AG04450 (cell line): Measurements from ENCODE around the gene OR10H3. TPM values are rescaled to one million over a fixed set of nuclear protein-coding genes. Genes with fewer than 3 reads are reported as not detected.

Experiments
- CTCF ChIA-PET: fragments of 300-600, 350-600 bp; formaldehyde crosslinking; extraction: SDS; loops from one replicate; lab custom pipeline; 2022; ENCODE audit warnings: antibody characterized with exemption, inconsistent platforms; lab: Charles Lee
- POLR2A ChIA-PET: fragments of 350-600 bp; formaldehyde crosslinking; extraction: SDS; loops from one replicate; lab custom pipeline; 2021; ENCODE audit warnings: antibody characterized with exemption, inconsistent platforms; lab: Yijun Ruan, JAX
- DNase-seq: peaks from one replicate; pipeline ENCODE4 v3.0.0-alpha.2; 2011; ENCODE audit warnings: low read depth, low spot score
- H3K27ac ChIP-seq: one replicate; pipeline ENCODE4 v1.5.1; 2012; ENCODE audit warnings: low read depth, low read length, control low read depth
- H3K27me3 ChIP-seq: one replicate; pipeline ENCODE4 v1.6.0; 2012; ENCODE audit warnings: low read length; ENCODE audit not compliant: control insufficient read depth, insufficient read depth
- H3K4me3 ChIP-seq: 2 replicates; pipeline ENCODE4 v1.5.1; 2011; ENCODE audit warnings: mild to moderate bottlenecking, low read depth, low read length, control low read depth
- H3K9me3 ChIP-seq: 2 replicates; pipeline ENCODE4 v1.5.1; 2012; ENCODE audit warnings: low read length; ENCODE audit not compliant: control insufficient read depth, insufficient read depth
- polyA minus RNA-seq: library from RNA; depleted of rRNA, polyadenylated mRNA; stranded (reverse); fragments of >200 nt; gene quantifications from 2 replicates; pipeline ENCODE4 v1.2.3, GENCODE V29; 2011; rRNA and poly(A)+ RNA removed
- polyA plus RNA-seq: library from polyadenylated mRNA; depleted of rRNA; stranded (reverse); fragments of >200 nt; gene quantifications from 2 replicates; pipeline ENCODE4 v1.2.3, GENCODE V29; 2011; rRNA removed
- TF ChIP-seq, protein P1 (sequence below): IDR thresholded peaks from 2 replicates; pipeline ENCODE4 v1.5.1; 2011; ENCODE audit warnings: low read depth, low read length, control low read depth, inconsistent platforms

The OR10H3 gene, protein sequence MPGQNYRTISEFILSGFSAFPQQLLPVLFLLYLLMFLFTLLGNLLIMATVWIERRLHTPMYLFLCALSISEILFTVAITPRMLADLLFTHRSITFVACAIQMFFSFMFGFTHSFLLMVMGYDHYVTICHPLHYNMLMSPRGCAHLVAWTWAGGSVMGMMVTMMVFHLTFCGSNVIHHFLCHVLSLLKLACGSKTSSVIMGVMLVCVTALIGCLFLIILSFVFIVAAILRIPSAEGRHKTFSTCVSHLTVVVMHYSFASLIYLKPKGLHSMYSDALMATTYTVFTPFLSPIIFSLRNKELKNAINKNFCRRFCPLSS
- polyA plus RNA-seq, result not detected in 2 replicates
- polyA minus RNA-seq, result not detected in 2 replicates

DNA sequence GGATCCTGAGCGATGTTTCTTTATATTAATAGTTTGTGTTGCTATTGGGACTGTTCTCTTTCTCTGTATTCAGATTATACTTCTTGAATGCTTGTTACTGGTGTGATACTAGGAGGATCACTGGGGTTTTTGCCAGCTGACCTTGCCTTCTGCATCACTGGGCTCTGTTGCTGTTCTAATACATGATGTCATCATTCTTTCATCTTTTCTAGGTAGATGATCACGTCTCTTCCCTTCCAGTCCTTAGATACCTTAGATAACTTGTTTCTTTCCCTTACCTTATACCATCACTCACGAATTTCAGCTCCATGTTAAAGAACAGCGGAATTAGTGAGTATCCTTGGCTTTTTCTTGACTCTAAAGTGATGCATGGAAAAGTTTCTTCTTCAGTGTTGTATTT lies at the start of gene OR10H3:
Gene OR10H3, plus strand, starts transcription at position 264 of the 400 bp plus-strand sequence. CDS start 3,408 bp downstream, outside the sequence.
- TF ChIP-seq, protein P1, sequence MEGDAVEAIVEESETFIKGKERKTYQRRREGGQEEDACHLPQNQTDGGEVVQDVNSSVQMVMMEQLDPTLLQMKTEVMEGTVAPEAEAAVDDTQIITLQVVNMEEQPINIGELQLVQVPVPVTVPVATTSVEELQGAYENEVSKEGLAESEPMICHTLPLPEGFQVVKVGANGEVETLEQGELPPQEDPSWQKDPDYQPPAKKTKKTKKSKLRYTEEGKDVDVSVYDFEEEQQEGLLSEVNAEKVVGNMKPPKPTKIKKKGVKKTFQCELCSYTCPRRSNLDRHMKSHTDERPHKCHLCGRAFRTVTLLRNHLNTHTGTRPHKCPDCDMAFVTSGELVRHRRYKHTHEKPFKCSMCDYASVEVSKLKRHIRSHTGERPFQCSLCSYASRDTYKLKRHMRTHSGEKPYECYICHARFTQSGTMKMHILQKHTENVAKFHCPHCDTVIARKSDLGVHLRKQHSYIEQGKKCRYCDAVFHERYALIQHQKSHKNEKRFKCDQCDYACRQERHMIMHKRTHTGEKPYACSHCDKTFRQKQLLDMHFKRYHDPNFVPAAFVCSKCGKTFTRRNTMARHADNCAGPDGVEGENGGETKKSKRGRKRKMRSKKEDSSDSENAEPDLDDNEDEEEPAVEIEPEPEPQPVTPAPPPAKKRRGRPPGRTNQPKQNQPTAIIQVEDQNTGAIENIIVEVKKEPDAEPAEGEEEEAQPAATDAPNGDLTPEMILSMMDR, result no peak
- Histone ChIP-seq H3K4me3 (no peak within 1 kb of the TSS), H3K27me3 (no peaks in the 10 kb centered on the region), H3K9me3 (peaks cover 8% of the 10 kb centered on the region; the same call in 1 of the 2 replicates), H3K27ac (no peak within 1 kb of the TSS)
- ChIA-PET CTCF (no interaction called here), POLR2A (no interaction called here)
- no peak for DNase-seq

DNA sequence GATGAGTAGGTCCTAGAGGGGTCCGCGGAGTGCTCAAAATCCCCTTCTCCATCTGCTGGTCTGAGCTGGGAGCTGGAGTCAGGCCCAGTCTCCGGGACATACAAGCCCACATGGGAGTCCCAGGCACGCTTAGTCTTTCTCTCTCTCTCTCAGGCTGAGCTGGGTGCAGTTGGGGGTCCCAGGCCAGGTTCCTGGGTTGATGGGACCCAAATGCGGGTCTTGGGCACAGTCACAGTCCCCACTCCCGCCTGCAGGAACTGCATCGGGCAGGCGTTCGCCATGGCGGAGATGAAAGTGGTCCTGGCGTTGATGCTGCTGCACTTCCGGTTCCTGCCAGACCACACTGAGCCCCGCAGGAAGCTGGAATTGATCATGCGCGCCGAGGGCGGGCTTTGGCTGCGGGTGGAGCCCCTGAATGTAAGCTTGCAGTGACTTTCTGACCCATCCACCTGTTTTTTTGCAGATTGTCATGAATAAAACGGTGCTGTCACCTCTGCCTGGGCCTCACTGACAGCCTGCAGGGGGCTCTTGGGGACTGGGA lies 41.1 kb upstream of the OR10H3 start:
- Histone ChIP-seq H3K27me3 (no peaks in the 10 kb centered on the region), H3K27ac (no peak overlapping the region), H3K9me3 (peaks cover 17% of the 10 kb centered on the region), H3K4me3 (no peak overlapping the region)
- CTCF ChIA-PET, result no interaction called here
- POLR2A ChIA-PET, result no interaction called here
- DNase-seq, result no peak
- TF ChIP-seq, protein P1, result no peak

DNA sequence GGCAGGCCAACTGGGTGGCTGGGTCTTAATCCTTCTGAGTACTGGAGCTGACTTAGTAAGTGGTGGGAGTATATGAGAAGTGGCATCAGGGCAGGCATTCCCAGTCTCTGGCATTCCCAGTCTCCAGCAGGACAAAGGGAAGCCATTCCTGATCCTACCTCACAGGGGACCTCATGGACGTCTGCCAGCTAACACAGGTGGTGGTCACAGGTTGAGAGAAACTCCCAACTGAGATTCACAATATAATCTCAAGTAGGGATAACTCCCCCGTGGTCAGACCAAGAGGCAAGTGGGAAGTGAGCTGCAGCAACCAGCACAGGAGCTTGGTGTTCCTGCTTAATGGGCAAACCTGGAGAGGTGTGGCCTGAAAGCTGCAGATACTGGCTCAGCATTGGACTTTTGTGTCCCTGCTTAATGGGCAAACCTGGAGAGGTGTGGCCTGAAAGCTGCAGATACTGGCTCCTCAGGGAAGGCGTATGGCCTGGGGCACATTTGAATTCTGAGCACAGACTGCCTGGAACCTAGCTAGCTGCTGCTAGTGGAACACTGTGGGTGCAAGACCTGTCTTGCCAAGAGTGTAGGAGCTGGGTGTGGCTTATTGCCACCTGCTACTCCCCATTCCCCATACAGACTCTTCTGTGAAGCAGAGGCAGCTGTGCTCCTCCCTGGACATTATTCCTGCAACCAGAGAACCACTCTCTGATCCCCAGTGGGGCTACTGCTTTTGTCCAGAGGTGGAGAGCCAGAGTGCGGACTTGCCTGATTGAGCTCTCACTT lies 35.8 kb upstream of the OR10H3 start:
- Histone ChIP-seq H3K9me3 (peaks cover 4% of the 10 kb centered on the region), H3K4me3 (no peak overlapping the region), H3K27me3 (no peaks in the 10 kb centered on the region), H3K27ac (no peak overlapping the region)
- no peak for DNase-seq
- TF ChIP-seq, protein P1, result no peak
- CTCF ChIA-PET, result no interaction called here
- POLR2A ChIA-PET, result no interaction called here

DNA sequence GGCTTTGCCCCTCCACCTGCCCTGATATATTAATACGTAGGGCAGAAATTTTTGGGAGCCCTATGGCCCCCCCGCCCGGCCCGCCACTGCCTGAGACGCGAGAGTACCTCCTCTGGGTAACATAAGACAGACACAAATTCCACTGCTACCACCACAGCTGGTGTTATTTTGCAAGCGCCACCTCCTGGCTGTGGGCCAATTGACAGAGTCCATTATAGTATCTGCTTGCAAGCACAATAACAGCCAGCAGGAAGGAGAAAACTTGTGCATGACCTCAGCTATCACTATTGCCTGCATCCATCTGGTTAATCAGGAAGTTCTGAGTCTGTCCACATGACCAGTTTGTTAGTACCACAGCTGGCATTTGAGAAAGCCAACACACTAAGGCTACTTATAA lies 35.3 kb upstream of the OR10H3 start:
- Histone ChIP-seq H3K9me3 (no peaks in the 10 kb centered on the region; the same call in 1 of the 2 replicates), H3K27me3 (no peaks in the 10 kb centered on the region), H3K4me3 (no peak overlapping the region), H3K27ac (no peak overlapping the region)
- ChIA-PET POLR2A (no interaction called here), CTCF (no interaction called here)
- no peak for DNase-seq
- TF ChIP-seq, protein P1, result no peak
